Measurements from ENCODE around the gene TMEM218. TPM values are rescaled to one million over a fixed set of nuclear protein-coding genes. Genes with fewer than 3 reads are reported as not detected.

Gene TMEM218
- total RNA-seq, 1 donor from 2014 or later, result 15.8 TPM

DNA sequence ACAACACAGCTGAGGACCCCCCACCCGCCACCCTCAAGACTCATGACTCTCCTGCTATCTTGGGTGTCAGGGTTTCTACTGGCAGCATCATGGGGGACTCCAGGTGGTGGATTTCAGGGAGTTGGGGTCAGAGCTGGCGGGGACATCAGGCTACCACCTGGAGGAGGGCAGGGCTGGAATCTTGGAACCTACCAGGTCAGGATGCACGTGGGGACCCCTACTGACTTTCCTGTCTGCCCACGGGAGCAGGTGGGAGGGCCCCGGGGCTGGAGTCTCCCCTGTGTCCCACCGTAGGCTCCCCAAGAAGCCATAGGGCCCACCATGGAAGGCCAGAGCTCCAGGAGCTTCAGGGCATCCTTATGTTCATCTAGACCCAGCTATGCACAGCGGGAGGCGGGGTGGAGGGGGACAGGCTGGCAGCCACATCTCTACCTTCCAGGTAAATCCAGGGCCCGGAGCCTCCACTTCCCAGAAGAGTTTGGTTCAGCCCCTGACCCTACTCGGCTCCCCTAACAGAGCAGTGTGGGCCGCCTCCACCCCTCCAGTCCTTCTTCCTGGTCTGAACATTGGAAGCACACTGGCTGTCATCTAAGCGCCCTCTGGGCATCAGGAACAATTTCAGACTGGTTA lies 38.4 kb downstream of the TMEM218 start:
- Mint-ChIP-seq H3K9me3 (ENCODE audit: unreplicated experiment) (no peaks in the 10 kb centered on the region), H3K36me3 (ENCODE audit: unreplicated experiment) (no peaks in the 10 kb centered on the region), H3K27me3 (ENCODE audit: unreplicated experiment) (peaks cover 4% of the 10 kb centered on the region), H3K27ac (ENCODE audit: unreplicated experiment) (no peak overlapping the region), H3K4me1 (ENCODE audit: low read depth, unreplicated experiment) (no peaks in the 10 kb centered on the region), H3K4me3 (ENCODE audit: unreplicated experiment) (no peak overlapping the region)
- TF ChIP-seq, protein P1, sequence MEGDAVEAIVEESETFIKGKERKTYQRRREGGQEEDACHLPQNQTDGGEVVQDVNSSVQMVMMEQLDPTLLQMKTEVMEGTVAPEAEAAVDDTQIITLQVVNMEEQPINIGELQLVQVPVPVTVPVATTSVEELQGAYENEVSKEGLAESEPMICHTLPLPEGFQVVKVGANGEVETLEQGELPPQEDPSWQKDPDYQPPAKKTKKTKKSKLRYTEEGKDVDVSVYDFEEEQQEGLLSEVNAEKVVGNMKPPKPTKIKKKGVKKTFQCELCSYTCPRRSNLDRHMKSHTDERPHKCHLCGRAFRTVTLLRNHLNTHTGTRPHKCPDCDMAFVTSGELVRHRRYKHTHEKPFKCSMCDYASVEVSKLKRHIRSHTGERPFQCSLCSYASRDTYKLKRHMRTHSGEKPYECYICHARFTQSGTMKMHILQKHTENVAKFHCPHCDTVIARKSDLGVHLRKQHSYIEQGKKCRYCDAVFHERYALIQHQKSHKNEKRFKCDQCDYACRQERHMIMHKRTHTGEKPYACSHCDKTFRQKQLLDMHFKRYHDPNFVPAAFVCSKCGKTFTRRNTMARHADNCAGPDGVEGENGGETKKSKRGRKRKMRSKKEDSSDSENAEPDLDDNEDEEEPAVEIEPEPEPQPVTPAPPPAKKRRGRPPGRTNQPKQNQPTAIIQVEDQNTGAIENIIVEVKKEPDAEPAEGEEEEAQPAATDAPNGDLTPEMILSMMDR (IDR thresholded peaks at IDR 0.05; ENCODE audit: partially characterized antibody, unreplicated experiment), result no peak
- DNase-seq, result no peak

DNA sequence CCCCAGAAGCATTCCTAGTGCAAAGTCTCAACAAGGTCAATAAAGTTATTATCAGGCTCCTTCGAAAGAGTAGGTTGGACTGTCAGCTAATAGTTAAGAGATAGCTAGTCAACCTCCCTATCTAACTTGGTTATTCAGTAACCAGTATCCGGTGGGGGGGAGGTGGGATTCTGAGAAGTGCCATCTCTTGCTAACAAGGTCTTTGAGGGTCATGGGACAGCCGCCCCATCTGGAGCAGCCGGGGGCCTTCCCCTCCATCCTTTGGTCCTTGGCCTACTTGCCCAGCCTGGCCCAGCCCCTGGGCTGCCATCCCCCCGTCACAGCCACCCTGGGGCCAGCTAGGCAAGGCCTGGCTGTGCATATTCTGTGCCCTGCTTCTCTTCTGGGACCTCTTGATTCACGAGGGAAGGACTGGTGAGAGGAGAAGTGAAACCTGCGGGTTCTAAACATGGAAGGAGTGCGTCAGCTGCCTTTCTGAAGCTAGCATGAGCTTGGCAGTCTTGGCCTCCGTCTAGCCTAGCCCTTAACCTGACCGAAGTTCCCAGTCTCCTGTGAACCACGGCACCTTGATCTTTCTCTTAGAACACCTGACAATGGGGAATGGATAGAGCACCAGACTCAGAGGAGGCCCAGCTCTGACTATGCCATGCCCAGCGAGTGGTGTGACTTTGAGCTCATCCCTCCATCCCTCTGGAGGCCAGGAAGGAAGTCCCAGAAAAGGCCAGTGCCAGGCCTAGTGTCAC lies 39.0 kb downstream of the TMEM218 start:
- TF ChIP-seq, protein P1 (IDR thresholded peaks at IDR 0.05; ENCODE audit: partially characterized antibody, unreplicated experiment), result no peak
- no peaks in the 10 kb centered on the region for H3K9me3 Mint-ChIP-seq (ENCODE audit: unreplicated experiment)
- H3K36me3 Mint-ChIP-seq (ENCODE audit: unreplicated experiment), result no peaks in the 10 kb centered on the region
- H3K27ac Mint-ChIP-seq (ENCODE audit: unreplicated experiment), result no peak overlapping the region
- no peaks in the 10 kb centered on the region for H3K4me1 Mint-ChIP-seq (ENCODE audit: low read depth, unreplicated experiment)
- H3K27me3 Mint-ChIP-seq (ENCODE audit: unreplicated experiment), result peaks cover 2% of the 10 kb centered on the region
- no peak for DNase-seq
- H3K4me3 Mint-ChIP-seq (ENCODE audit: unreplicated experiment), result no peak overlapping the region

- Mint-ChIP-seq H3K4me3 (ENCODE audit: unreplicated experiment) (no peak overlapping the region), H3K27me3 (ENCODE audit: unreplicated experiment) (peaks cover 2% of the 10 kb centered on the region), H3K9me3 (ENCODE audit: unreplicated experiment) (no peaks in the 10 kb centered on the region), H3K36me3 (ENCODE audit: unreplicated experiment) (no peaks in the 10 kb centered on the region), H3K4me1 (ENCODE audit: low read depth, unreplicated experiment) (no peaks in the 10 kb centered on the region), H3K27ac (ENCODE audit: unreplicated experiment) (no peak overlapping the region)
- TF ChIP-seq, protein P1 (IDR thresholded peaks at IDR 0.05; ENCODE audit: partially characterized antibody, unreplicated experiment), result no peak
- no peak for DNase-seq
Observed at GRCh38 chr11:125071846-125072217, 39.6 kb downstream of the TMEM218 start.

DNA sequence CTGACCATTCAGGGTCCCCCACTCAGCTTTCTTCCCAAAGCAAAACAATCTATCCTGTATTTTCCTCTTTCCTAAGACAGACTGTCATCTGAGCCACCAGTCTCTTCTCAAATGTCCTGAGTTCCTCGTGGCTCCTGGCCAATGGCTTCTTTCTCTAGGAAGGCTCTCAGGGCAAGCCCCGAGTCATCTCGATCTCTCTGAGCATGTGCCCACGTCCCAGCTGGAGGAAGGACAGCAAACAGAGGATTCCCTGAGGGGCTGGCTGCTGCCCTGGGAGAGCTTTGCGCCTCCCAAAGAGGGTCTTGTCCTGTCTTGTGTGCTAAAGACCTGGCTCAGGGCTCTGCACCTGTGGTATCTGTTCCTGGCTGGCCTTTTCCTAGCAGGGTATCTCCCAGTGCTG lies 40.0 kb downstream of the TMEM218 start:
- H3K4me3 Mint-ChIP-seq (ENCODE audit: unreplicated experiment), result no peak overlapping the region
- H3K36me3 Mint-ChIP-seq (ENCODE audit: unreplicated experiment), result no peaks in the 10 kb centered on the region
- TF ChIP-seq, protein P1 (IDR thresholded peaks at IDR 0.05; ENCODE audit: partially characterized antibody, unreplicated experiment), result no peak
- no peaks in the 10 kb centered on the region for H3K4me1 Mint-ChIP-seq (ENCODE audit: low read depth, unreplicated experiment)
- DNase-seq, result no peak
- H3K9me3 Mint-ChIP-seq (ENCODE audit: unreplicated experiment), result no peaks in the 10 kb centered on the region
- no peak overlapping the region for H3K27ac Mint-ChIP-seq (ENCODE audit: unreplicated experiment)
- peaks cover 2% of the 10 kb centered on the region for H3K27me3 Mint-ChIP-seq (ENCODE audit: unreplicated experiment)

GRCh38 chr11:125070699-125071254 lies 40.6 kb downstream of the TMEM218 start:
- no peaks in the 10 kb centered on the region for H3K9me3 Mint-ChIP-seq (ENCODE audit: unreplicated experiment)
- no peak for DNase-seq
- no peak overlapping the region for H3K4me3 Mint-ChIP-seq (ENCODE audit: unreplicated experiment)
- H3K4me1 Mint-ChIP-seq (ENCODE audit: low read depth, unreplicated experiment), result no peaks in the 10 kb centered on the region
- H3K27ac Mint-ChIP-seq (ENCODE audit: unreplicated experiment), result no peak overlapping the region
- H3K36me3 Mint-ChIP-seq (ENCODE audit: unreplicated experiment), result no peaks in the 10 kb centered on the region
- TF ChIP-seq, protein P1 (IDR thresholded peaks at IDR 0.05; ENCODE audit: partially characterized antibody, unreplicated experiment), result no peak
- H3K27me3 Mint-ChIP-seq (ENCODE audit: unreplicated experiment), result peaks cover 2% of the 10 kb centered on the region
